Large intestine (tissue), 3 donors: ENCODE measurements around the gene ZNF586. TPM values are rescaled to one million over a fixed set of nuclear protein-coding genes. Genes with fewer than 3 reads are reported as not detected.
"Not testable (repeated sequence)": the region's sequence is repeated elsewhere in the genome, so short reads cannot be mapped to it uniquely, and the experiment has no call there.

Experiments used
- DNase-seq, 2 donors: peaks; one replicate each; pipeline versions ENCODE4 v3.0.0 to v3.0.0-alpha.2; 2013
- H3K27ac ChIP-seq: one replicate; pipeline ENCODE4 v1.5.1; 2013; ENCODE audit warnings: low read length
- H3K27me3 ChIP-seq: 2 replicates; pipeline ENCODE4 v1.6.1; 2013; ENCODE audit warnings: low read length; ENCODE audit not compliant: control insufficient read depth, insufficient read depth
- H3K36me3 ChIP-seq: 2 replicates; pipeline ENCODE4 v1.6.1; 2013; ENCODE audit warnings: low read length; ENCODE audit not compliant: control insufficient read depth, insufficient read depth
- H3K4me1 ChIP-seq: one replicate; pipeline ENCODE4 v1.6.1; 2013; ENCODE audit warnings: low read length; ENCODE audit not compliant: control insufficient read depth, insufficient read depth
- H3K4me3 ChIP-seq: one replicate; pipeline ENCODE4 v1.5.1; 2013; ENCODE audit warnings: low read length
- H3K9me3 ChIP-seq: one replicate; pipeline ENCODE4 v1.6.1; 2013; ENCODE audit warnings: mild to moderate bottlenecking, low read depth, low read length, moderate library complexity; ENCODE audit not compliant: control insufficient read depth
- WGBS: methylation state at CpG from one replicate; pipeline ENCODE4 v1.1.5; 2013; ENCODE audit warnings: low lambda C conversion rate; ENCODE audit not compliant: insufficient coverage; 5-methylcytosine and 5-hydroxymethylcytosine counted together
- polyA plus RNA-seq: library from polyadenylated mRNA; unstranded; fragments of 120-200 nt; gene quantifications from one replicate; pipeline ENCODE4 v1.2.1, GENCODE V29; 2013

ZNF586 gene
- polyA plus RNA-seq, 1 donor = 18.6 TPM

GRCh38 chr19:57813919-57814504 lies 44.5 kb downstream of the ZNF586 start:
- Histone ChIP-seq H3K27me3 (no peaks in the 10 kb centered on the region), H3K9me3 (no peaks in the 10 kb centered on the region), H3K4me3 (peak overlapping the region; percentile 81), H3K36me3 (peaks cover 20% of the 10 kb centered on the region), H3K27ac (peak overlapping the region; percentile 85), H3K4me1 (peaks cover 34% of the 10 kb centered on the region)
- peak; percentile 64 to 73 for DNase-seq
- no CpG with 5 or more reads among the region's 13 CpGs for WGBS

GRCh38 chr19:57814505-57815246 lies 45.2 kb downstream of the ZNF586 start, which contains the start of gene ZNF552:
TSS of gene ZNF552 (minus strand) at chr19:57814913. CDS start at chr19:57814743, 170 bp downstream.
- H3K36me3 ChIP-seq = peaks cover 14% of the 10 kb centered on the region
- peak within 1 kb of the TSS; percentile 85 for H3K27ac ChIP-seq
- H3K4me3 ChIP-seq = peak within 1 kb of the TSS; percentile 81
- peaks cover 31% of the 10 kb centered on the region for H3K4me1 ChIP-seq
- no CpG with 5 or more reads among the region's 50 CpGs for WGBS
- H3K9me3 ChIP-seq = no peaks in the 10 kb centered on the region
- no peaks in the 10 kb centered on the region for H3K27me3 ChIP-seq
- DNase-seq = peak; percentile 94 to 96

- WGBS = no CpG with 5 or more reads among the region's 17 CpGs
- Histone ChIP-seq H3K4me3 (peak overlapping the region; percentile 81), H3K27ac (peak overlapping the region; percentile 85), H3K9me3 (no peaks in the 10 kb centered on the region), H3K36me3 (peaks cover 12% of the 10 kb centered on the region), H3K27me3 (no peaks in the 10 kb centered on the region), H3K4me1 (peaks cover 23% of the 10 kb centered on the region)
- peak; percentile 31 to 74 for DNase-seq
Observed at GRCh38 chr19:57815247-57816075, 46.0 kb downstream of the ZNF586 start.

- DNase-seq = no peak
- peaks cover 12% of the 10 kb centered on the region for H3K36me3 ChIP-seq
- no peaks in the 10 kb centered on the region for H3K27me3 ChIP-seq
- no peak overlapping the region for H3K27ac ChIP-seq
- peaks cover under 1% of the 10 kb centered on the region for H3K9me3 ChIP-seq
- no CpG with 5 or more reads among the region's 7 CpGs for WGBS
- peaks cover 24% of the 10 kb centered on the region for H3K4me1 ChIP-seq
- H3K4me3 ChIP-seq = no peak overlapping the region
Observed at GRCh38 chr19:57816652-57817051, 47.2 kb downstream of the ZNF586 start.

GRCh38 chr19:57817976-57818375 lies 48.5 kb downstream of the ZNF586 start:
- WGBS = no CpG with 5 or more reads among the region's 14 CpGs
- peaks cover 3% of the 10 kb centered on the region for H3K9me3 ChIP-seq
- H3K4me3 ChIP-seq = no peak overlapping the region
- H3K4me1 ChIP-seq = peaks cover 31% of the 10 kb centered on the region
- no peak for DNase-seq
- no peaks in the 10 kb centered on the region for H3K27me3 ChIP-seq
- no peak overlapping the region for H3K27ac ChIP-seq
- H3K36me3 ChIP-seq = peaks cover 11% of the 10 kb centered on the region

GRCh38 chr19:57818378-57818777 lies 48.9 kb downstream of the ZNF586 start:
- no peak overlapping the region for H3K27ac ChIP-seq

GRCh38 chr19:57819475-57820148 lies 50.1 kb downstream of the ZNF586 start:
- Histone ChIP-seq H3K36me3 (peaks cover 9% of the 10 kb centered on the region), H3K4me3 (peak overlapping the region; percentile 85), H3K27me3 (no peaks in the 10 kb centered on the region), H3K27ac (peak overlapping the region; percentile 86), H3K4me1 (peaks cover 40% of the 10 kb centered on the region), H3K9me3 (peaks cover 3% of the 10 kb centered on the region)
- peak; percentile 90 to 96 for DNase-seq
- WGBS = no CpG with 5 or more reads among the region's 44 CpGs

More at GRCh38 chr19:57818378-57818777, 48.9 kb downstream of the ZNF586 start:
- H3K36me3 ChIP-seq = peaks cover 9% of the 10 kb centered on the region
- no peak overlapping the region for H3K4me3 ChIP-seq
- peaks cover 3% of the 10 kb centered on the region for H3K9me3 ChIP-seq
- no peak for DNase-seq
- WGBS = 20% methylated on average over 1 of the region's 7 CpGs
- peaks cover 34% of the 10 kb centered on the region for H3K4me1 ChIP-seq
- H3K27me3 ChIP-seq = no peaks in the 10 kb centered on the region

- Histone ChIP-seq H3K4me1 (peaks cover 33% of the 10 kb centered on the region), H3K36me3 (peaks cover 9% of the 10 kb centered on the region), H3K4me3 (peak overlapping the region; percentile 85), H3K27ac (peak overlapping the region; percentile 86), H3K27me3 (no peaks in the 10 kb centered on the region), H3K9me3 (peaks cover 3% of the 10 kb centered on the region)
- no CpG with 5 or more reads among the region's 6 CpGs for WGBS
- DNase-seq = no peak
Observed at GRCh38 chr19:57820599-57820998, 51.1 kb downstream of the ZNF586 start.

- H3K9me3 ChIP-seq, H3K36me3 ChIP-seq, H3K27me3 ChIP-seq: not testable (repeated sequence)
- Histone ChIP-seq H3K27ac (peak overlapping the region; percentile 86), H3K4me1 (peaks cover 29% of the 10 kb centered on the region), H3K4me3 (peak overlapping the region; percentile 85)
- no CpG with 5 or more reads among the region's 3 CpGs for WGBS
- peak; percentile 32 to 77 for DNase-seq
Observed at GRCh38 chr19:57821095-57821494, 51.6 kb downstream of the ZNF586 start.

GRCh38 chr19:57821501-57821900 lies 52.0 kb downstream of the ZNF586 start:
- peaks cover 11% of the 10 kb centered on the region for H3K36me3 ChIP-seq
- H3K4me3 ChIP-seq, H3K9me3 ChIP-seq, H3K27me3 ChIP-seq: not testable (repeated sequence)
- DNase-seq = peak; percentile 71 to 85
- peak overlapping the region; percentile 79 for H3K27ac ChIP-seq
- peaks cover 29% of the 10 kb centered on the region for H3K4me1 ChIP-seq
- 80% methylated on average over 1 of the region's 3 CpGs for WGBS
